Activated B cell treated with CpG ODN at 0.5 μM for 24 hours (primary cell): ENCODE measurements around the gene ITPRIP. TPM values are rescaled to one million over a fixed set of nuclear protein-coding genes. Genes with fewer than 3 reads are reported as not detected.

Experiments used
- total RNA-seq: library from RNA; stranded (reverse); gene quantifications from 2 replicates; pipeline ENCODE4 v1.2.3, GENCODE V29; 2022

ITPRIP gene
- total RNA-seq, 1 donor from 2014 or later, result 26.1 TPM

Other genes with a start within 250 kb of the ITPRIP start
- gene SFR1, start 216.3 kb downstream of the ITPRIP start, total RNA-seq, result 12.3 TPM in 2 replicates
- gene CFAP43, start 106.1 kb downstream of the ITPRIP start, total RNA-seq, result 0.22 TPM in 1 of 2 replicates, not detected in the other
- gene GSTO1, start 83.6 kb downstream of the ITPRIP start, total RNA-seq, result 43.0 and 55.9 TPM in 2 replicates
- gene GSTO2, start 69.3 kb downstream of the ITPRIP start, total RNA-seq, result 0.56 and 0.91 TPM in 2 replicates
- gene CFAP58, start 15.4 kb upstream of the ITPRIP start, total RNA-seq, result not detected in 2 replicates